ACC112 (cell line): Measurements from ENCODE around the gene AGBL3.
A peak's percentile ranks its signal among the peaks of the same experiment; 100 is the strongest.

Experiments
- H2AFZ ChIP-seq: fragments of 200-600 bp; sonication (generic); one replicate; pipeline ENCODE4 v1.6.0; 2017; ENCODE audit warnings: antibody characterized with exemption, low read length; ENCODE audit not compliant: unreplicated experiment
- H3K27ac ChIP-seq: fragments of 200-600 bp; sonication (generic); 2 replicates; pipeline ENCODE4 v1.5.1; 2014; ENCODE audit warnings: low read depth, mild to moderate bottlenecking, antibody characterized with exemption, low read length, moderate library complexity
- H3K27me3 ChIP-seq: fragments of 200-600 bp; sonication (generic); 2 replicates; pipeline ENCODE4 v1.6.1; 2014; ENCODE audit warnings: mild to moderate bottlenecking, antibody characterized with exemption, low read length, moderate library complexity, mixed read lengths; ENCODE audit not compliant: insufficient read depth
- H3K36me3 ChIP-seq: fragments of 200-600 bp; sonication (generic); 2 replicates; pipeline ENCODE4 v1.6.1; 2016; ENCODE audit warnings: mild to moderate bottlenecking, antibody characterized with exemption, low read length, moderate library complexity, mixed read lengths; ENCODE audit not compliant: insufficient read depth
- H3K4me1 ChIP-seq: fragments of 200-600 bp; sonication (generic); one replicate; pipeline ENCODE4 v1.6.1; 2016; ENCODE audit warnings: low read length, mixed read lengths; ENCODE audit not compliant: insufficient read depth, unreplicated experiment, control insufficient read depth
- H3K4me3 ChIP-seq: fragments of 200-600 bp; sonication (generic); 2 replicates; pipeline ENCODE4 v1.5.1; 2014; ENCODE audit warnings: mild to moderate bottlenecking, low read depth, low read length
- H3K79me2 ChIP-seq: fragments of 200-600 bp; sonication (generic); one replicate; pipeline ENCODE4 v1.6.0; 2016; ENCODE audit warnings: low read length; ENCODE audit not compliant: control insufficient read depth, unreplicated experiment, insufficient read depth

Gene AGBL3

DNA sequence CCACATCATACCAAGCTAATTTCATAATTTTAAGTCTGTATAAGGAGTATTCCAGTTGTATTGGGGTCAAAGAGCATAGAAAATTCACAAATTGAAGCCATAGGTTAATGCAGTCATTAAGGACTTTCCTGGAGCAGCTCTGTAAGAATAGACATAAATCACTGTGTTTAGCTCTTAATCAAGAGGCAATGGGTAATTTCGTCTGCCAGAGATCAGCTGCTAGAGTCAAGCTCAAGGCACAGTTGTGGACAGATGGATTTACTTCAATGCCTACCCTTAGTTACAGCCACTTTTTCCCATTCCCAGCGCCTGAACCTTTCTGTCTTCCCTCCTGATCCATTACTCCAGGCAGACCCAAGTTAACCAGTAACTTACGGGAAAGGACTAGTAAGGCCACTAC, 40.6 kb upstream of the AGBL3 start:
- Histone ChIP-seq H3K79me2 (no peaks in the 10 kb centered on the region), H3K27ac (no peak overlapping the region), H3K27me3 (no peaks in the 10 kb centered on the region), H3K4me1 (peaks cover 24% of the 10 kb centered on the region), H2AFZ (no peak overlapping the region), H3K36me3 (peaks cover 20% of the 10 kb centered on the region), H3K4me3 (no peak overlapping the region)

DNA sequence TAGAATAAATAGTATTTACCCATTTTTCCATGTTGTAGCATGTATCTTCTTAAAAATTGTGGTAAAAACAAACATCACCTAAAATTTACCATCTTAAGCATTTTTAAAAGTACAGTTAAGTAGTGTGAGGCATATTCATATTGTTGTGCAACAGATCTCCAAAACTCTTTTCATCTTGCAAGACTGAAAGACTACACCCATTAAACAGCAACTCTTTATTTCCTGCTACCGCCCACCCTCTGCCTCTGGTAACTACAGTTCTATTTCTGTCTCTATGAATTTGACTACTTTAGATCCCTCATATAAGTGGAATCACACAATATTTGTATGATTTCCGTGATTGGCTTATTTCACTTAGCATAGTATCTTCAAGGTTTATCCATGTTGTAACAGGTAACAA, 40.0 kb upstream of the AGBL3 start:
- H3K79me2 ChIP-seq = no peaks in the 10 kb centered on the region
- peaks cover 25% of the 10 kb centered on the region for H3K36me3 ChIP-seq

DNA sequence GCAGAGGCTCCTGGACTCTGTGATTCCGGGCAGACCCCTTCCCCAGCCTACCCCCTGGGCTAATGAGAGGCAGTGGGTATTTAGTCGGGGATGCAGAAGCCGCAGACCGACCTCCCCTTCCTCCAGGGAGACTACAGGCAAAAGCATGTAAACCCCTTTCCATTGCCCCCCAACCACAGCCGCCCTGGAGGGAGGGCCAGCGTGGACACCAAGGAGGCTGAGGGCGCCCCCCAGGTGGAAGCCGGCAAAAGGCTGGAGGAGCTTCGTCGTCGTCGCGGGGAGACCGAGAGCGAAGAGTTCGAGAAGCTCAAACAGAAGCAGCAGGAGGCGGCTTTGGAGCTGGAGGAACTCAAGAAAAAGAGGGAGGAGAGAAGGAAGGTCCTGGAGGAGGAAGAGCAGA, 39.0 kb upstream of the AGBL3 start:
- H2AFZ ChIP-seq = no peak overlapping the region
- peaks cover 10% of the 10 kb centered on the region for H3K4me1 ChIP-seq
- no peak overlapping the region for H3K4me3 ChIP-seq
- no peaks in the 10 kb centered on the region for H3K27me3 ChIP-seq
- H3K27ac ChIP-seq = no peak overlapping the region
- no peaks in the 10 kb centered on the region for H3K79me2 ChIP-seq
- peaks cover 25% of the 10 kb centered on the region for H3K36me3 ChIP-seq

More for the DNA sequence above, 40.0 kb upstream of the AGBL3 start:
- peaks cover 18% of the 10 kb centered on the region for H3K4me1 ChIP-seq
- no peaks in the 10 kb centered on the region for H3K27me3 ChIP-seq
- no peak overlapping the region for H3K4me3 ChIP-seq
- H2AFZ ChIP-seq = no peak overlapping the region
- no peak overlapping the region for H3K27ac ChIP-seq

DNA sequence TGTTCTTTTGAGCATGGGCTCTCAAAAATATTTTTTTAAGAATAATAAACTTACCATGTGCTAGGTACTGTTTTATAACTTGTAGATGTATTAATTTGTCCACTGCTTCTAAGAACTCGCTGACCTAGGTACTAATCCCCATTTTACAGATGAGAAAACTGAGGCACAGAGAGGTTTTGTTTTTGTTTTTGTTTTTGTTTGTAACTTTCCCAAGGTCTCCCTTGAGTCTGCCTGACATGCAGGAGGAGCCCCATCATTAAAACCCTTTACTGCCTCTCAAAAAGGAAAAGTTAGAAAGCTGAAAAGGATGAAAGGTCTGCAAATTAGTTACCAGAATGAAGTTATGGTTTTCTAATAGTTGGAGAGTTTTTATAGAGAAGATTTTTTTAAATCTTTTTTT, 38.5 kb upstream of the AGBL3 start:
- H2AFZ ChIP-seq = no peak overlapping the region
- no peaks in the 10 kb centered on the region for H3K79me2 ChIP-seq
- H3K4me1 ChIP-seq = peaks cover 10% of the 10 kb centered on the region
- H3K27ac ChIP-seq = no peak overlapping the region
- H3K27me3 ChIP-seq = no peaks in the 10 kb centered on the region
- H3K36me3 ChIP-seq = peaks cover 25% of the 10 kb centered on the region
- no peak overlapping the region for H3K4me3 ChIP-seq

DNA sequence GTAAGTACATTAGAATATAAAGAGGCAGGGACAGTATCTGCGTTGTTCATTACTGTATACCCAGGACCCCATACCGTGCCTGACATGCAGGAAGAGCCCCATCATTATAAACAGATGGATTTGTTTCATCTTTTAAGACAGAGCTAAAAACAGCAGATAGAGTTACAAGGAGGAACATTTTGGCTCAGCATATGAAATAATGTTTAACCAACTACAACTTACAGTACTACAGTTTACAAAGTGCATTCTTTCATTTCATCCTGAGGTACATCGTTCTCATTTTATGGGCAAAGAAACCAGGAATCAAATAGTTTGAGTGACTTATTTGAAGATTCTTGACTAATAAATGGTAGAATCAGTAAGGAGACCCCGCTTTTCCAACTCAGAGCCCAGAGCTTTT, 38.1 kb upstream of the AGBL3 start:
- H3K27me3 ChIP-seq = no peaks in the 10 kb centered on the region
- no peak overlapping the region for H2AFZ ChIP-seq
- peaks cover 10% of the 10 kb centered on the region for H3K4me1 ChIP-seq
- peak overlapping the region; percentile 3; the same call in 1 of the 2 replicates for H3K27ac ChIP-seq
- no peak overlapping the region for H3K4me3 ChIP-seq
- H3K79me2 ChIP-seq = no peaks in the 10 kb centered on the region
- H3K36me3 ChIP-seq = peaks cover 25% of the 10 kb centered on the region

DNA sequence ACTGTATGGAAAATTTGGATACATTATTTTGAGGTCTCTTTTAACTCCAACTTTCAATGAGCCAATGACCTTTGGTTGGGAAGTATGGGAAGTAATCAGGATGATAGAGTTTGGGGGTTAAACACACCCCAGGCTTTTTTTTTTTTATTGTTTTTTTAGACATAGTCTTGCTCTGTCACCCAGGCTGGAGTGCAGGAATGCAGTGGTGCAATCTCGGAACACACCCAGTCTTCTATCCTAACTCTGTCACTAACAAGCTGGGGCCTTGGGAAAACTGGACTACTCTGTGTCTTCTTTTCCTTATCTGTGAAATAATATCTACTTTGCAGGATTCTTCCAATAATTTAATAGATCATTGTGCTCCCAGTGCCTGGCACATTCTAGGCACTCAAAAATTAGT, 37.6 kb upstream of the AGBL3 start:
- H3K27ac ChIP-seq = peak overlapping the region; percentile 54; the same call in 1 of the 2 replicates
- no peak overlapping the region for H3K4me3 ChIP-seq
- peaks cover 25% of the 10 kb centered on the region for H3K36me3 ChIP-seq
- H3K4me1 ChIP-seq = peaks cover 10% of the 10 kb centered on the region
- H3K79me2 ChIP-seq = no peaks in the 10 kb centered on the region
- H3K27me3 ChIP-seq = no peaks in the 10 kb centered on the region
- no peak overlapping the region for H2AFZ ChIP-seq

DNA sequence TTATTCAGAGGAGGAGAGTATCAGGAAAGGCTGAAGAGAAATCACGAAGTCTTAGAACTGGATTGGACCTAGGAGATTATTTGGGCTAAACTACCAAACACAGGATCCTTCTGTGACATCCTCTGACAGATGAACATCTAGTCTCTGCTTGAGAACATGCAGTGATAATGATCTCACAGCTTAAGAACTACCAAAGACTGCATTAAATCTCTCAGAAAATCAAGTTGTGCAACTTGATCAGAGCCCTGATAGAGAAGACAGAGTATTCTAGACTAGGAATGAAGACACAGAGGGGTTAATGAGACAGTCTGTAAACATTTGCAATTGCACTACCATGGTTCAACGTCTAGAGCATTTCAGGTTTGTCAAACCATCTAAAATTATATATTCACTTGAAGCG, 37.1 kb upstream of the AGBL3 start:
- no peaks in the 10 kb centered on the region for H3K27me3 ChIP-seq
- H3K4me3 ChIP-seq = no peak overlapping the region
- no peak overlapping the region for H2AFZ ChIP-seq
- peaks cover 25% of the 10 kb centered on the region for H3K36me3 ChIP-seq
- H3K27ac ChIP-seq = peak overlapping the region; percentile 54; the same call in 1 of the 2 replicates
- no peaks in the 10 kb centered on the region for H3K79me2 ChIP-seq
- H3K4me1 ChIP-seq = peaks cover 10% of the 10 kb centered on the region

DNA sequence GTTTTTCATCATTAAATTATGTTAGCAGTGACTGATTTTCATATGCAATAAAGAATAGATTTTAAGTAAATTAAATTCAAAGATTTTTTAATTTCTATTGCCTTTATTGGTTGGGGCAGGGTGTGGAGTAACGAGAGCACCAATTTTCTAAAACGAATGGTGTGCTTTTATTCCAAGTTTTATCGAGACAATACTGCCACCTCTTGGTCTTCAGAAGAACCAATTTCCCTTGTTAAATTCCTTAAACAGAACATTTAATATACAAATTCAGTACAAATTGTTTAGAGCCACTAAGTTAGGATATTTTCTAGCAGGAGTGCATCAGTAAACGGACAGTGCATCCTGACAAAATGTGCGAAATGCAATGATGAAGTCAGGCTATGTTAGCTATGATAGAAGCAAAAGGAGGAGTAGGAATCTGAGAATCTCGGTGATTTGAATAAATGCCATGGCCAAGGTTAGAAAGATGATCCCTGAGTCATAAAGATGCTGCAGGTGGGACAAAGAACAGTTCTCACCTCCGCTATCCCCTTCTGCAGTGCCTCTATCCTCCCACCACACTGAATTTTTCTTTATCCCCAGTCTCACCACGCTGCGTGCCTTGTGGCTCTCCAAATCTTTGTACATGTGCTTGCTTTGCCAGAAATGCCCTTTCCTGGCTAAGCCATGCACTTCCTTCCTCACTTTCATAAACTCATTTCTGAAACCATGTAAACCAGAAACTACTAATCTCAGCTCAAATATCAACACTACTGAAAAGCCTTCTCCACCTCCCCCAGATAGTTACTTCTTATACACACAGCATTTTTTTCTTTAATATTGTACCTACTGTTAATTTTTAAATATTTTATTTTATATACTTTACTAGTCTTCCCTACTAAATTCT, 31.9 kb upstream of the AGBL3 start:
- H3K36me3 ChIP-seq = peaks cover 22% of the 10 kb centered on the region
- no peak overlapping the region for H3K4me3 ChIP-seq
- H3K79me2 ChIP-seq = no peaks in the 10 kb centered on the region
- no peak overlapping the region for H2AFZ ChIP-seq
- no peak overlapping the region for H3K27ac ChIP-seq
- H3K27me3 ChIP-seq = no peaks in the 10 kb centered on the region
- H3K4me1 ChIP-seq = no peaks in the 10 kb centered on the region

DNA sequence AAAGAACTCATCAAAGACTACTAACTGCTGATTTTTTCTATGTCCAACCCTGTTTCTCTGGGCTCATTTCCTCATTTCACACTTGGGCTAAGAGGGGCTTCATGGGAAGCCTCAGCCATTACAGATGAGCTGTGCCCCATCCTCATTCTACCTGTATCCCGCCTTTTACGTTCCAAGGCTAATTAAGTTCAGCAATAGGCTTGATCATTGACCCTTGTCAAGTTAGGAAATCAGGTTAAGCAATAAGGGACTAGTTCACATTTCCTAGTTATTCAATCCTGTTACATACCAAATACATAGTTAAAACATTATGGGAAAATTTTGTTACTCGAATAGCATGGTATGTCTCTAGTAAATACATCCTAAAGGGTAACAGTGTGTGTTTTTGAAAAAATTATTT, 29.3 kb upstream of the AGBL3 start:
- Histone ChIP-seq H3K4me3 (no peak overlapping the region), H3K27me3 (no peaks in the 10 kb centered on the region), H2AFZ (no peak overlapping the region), H3K79me2 (no peaks in the 10 kb centered on the region), H3K4me1 (no peaks in the 10 kb centered on the region), H3K36me3 (peaks cover 27% of the 10 kb centered on the region), H3K27ac (no peak overlapping the region)

DNA sequence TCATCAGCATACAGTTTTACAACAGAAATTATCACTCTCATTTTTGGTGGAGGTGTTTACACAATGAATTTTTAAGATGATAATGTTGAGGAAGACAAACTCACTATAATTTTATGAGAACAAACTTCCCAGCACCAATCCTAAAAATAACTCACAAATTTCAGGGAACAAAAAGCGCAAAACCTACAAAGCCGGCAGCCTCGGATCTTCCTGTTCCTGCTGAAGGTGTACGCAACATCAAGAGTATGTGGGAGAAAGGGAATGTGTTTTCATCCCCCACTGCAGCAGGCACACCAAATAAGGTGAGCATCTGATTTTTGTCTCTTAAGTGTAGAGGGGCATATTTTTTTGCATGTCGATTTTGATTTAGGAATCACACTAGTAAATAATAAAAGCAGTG, 26.5 kb upstream of the AGBL3 start:
- no peaks in the 10 kb centered on the region for H3K27me3 ChIP-seq
- H2AFZ ChIP-seq = no peak overlapping the region
- no peak overlapping the region for H3K27ac ChIP-seq
- H3K4me3 ChIP-seq = no peak overlapping the region
- no peaks in the 10 kb centered on the region for H3K79me2 ChIP-seq
- H3K36me3 ChIP-seq = peaks cover 40% of the 10 kb centered on the region
- no peaks in the 10 kb centered on the region for H3K4me1 ChIP-seq

DNA sequence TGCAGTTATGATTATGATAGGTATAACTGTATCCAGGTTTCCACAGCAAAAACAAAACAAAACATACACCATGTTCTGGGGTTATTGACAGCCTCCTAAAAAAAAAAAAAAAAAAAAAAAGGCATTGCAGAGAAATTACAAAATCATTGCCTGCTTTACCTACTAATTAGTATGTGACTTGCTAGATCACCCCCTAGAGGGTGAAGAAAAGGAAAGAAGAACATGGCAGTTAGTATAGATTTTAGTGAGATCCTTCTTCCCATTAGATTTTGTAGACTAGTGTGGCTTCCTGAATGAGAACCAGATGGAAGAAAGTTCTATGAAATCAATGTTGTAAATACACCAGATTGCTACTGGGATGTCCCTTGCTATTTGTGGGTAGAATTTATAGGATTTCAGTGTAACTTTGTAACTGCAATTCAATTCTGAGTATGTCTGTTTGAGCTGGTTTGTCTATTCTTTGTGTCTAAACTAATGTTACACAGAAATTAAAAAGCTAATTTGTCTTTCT, 24.0 kb upstream of the AGBL3 start:
- Histone ChIP-seq H3K4me3 (no peak overlapping the region), H3K79me2 (no peaks in the 10 kb centered on the region), H3K27ac (no peak overlapping the region), H3K36me3 (peaks cover 47% of the 10 kb centered on the region), H3K4me1 (no peaks in the 10 kb centered on the region), H2AFZ (no peak overlapping the region), H3K27me3 (no peaks in the 10 kb centered on the region)
